ENCODE data around the gene FEM1A. TPM values are rescaled to one million over a fixed set of nuclear protein-coding genes. Genes with fewer than 3 reads are reported as not detected.
A peak's percentile ranks its signal among the peaks of the same experiment; 100 is the strongest.

Gene FEM1A
- total RNA-seq, 1 experiment from 2014 or later = 7.0 TPM

GRCh38 chr19:4758659-4759058 lies 32.9 kb upstream of the FEM1A start:
- Histone ChIP-seq H3K27me3 (ENCODE audit: insufficient read depth, low read depth) (peaks cover 61% of the 10 kb centered on the region), H3K79me2 (ENCODE audit: low read depth) (no peaks in the 10 kb centered on the region), H3K36me3 (ENCODE audit: low read depth) (no peaks in the 10 kb centered on the region), H3K27ac (no peak overlapping the region), H3K4me3 (no peak overlapping the region), H3K9me3 (ENCODE audit: insufficient read depth, low read depth) (no peaks in the 10 kb centered on the region), H3K9me2 (ENCODE audit: insufficient read depth) (no peaks in the 10 kb centered on the region), H3F3A (ENCODE audit: insufficient read depth, low read depth) (no peaks in the 10 kb centered on the region), H3K4me2 (no peak overlapping the region), H4K20me1 (ENCODE audit: insufficient read depth) (no peaks in the 10 kb centered on the region), H2AFZ (no peak overlapping the region), H3K4me1 (replicated peaks; ENCODE audit: insufficient read depth) (no peaks in the 10 kb centered on the region)
- ChIA-PET POLR2A (ENCODE audit: unreplicated experiment) (no interaction called here), CTCF (no interaction called here)
- TF ChIP-seq CTCF (conservative IDR thresholded peaks at IDR 0.05) (no peak), EZH2 (IDR thresholded peaks at IDR 0.05; ENCODE audit: low read depth) (no peak)
- no TSS peak for BruUV-seq (replicated peaks)
- DNase-seq = no peak
- intact Hi-C loops (cut with micrococcal nuclease; ENCODE audit: unreplicated experiment) = no loop called here

- Histone ChIP-seq H4K20me1 (ENCODE audit: insufficient read depth) (no peaks in the 10 kb centered on the region), H3F3A (ENCODE audit: insufficient read depth, low read depth) (no peaks in the 10 kb centered on the region), H3K4me3 (no peak overlapping the region), H2AFZ (no peak overlapping the region), H3K9me3 (ENCODE audit: insufficient read depth, low read depth) (no peaks in the 10 kb centered on the region), H3K4me1 (replicated peaks; ENCODE audit: insufficient read depth) (no peaks in the 10 kb centered on the region), H3K4me2 (no peak overlapping the region), H3K9me2 (ENCODE audit: insufficient read depth) (no peaks in the 10 kb centered on the region), H3K79me2 (ENCODE audit: low read depth) (no peaks in the 10 kb centered on the region), H3K36me3 (ENCODE audit: low read depth) (no peaks in the 10 kb centered on the region), H3K27ac (no peak overlapping the region), H3K27me3 (ENCODE audit: insufficient read depth, low read depth) (peaks cover 68% of the 10 kb centered on the region)
- peak in 1 of 2 experiments; percentile 58 for DNase-seq
- CTCF ChIA-PET = no interaction called here
- POLR2A ChIA-PET (ENCODE audit: unreplicated experiment) = no interaction called here
- TF ChIP-seq CTCF (conservative IDR thresholded peaks at IDR 0.05) (no peak), EZH2 (IDR thresholded peaks at IDR 0.05; ENCODE audit: low read depth) (no peak)
- intact Hi-C loops (cut with micrococcal nuclease; ENCODE audit: unreplicated experiment) = no loop called here
- BruUV-seq (replicated peaks) = no TSS peak
Observed at GRCh38 chr19:4759388-4760284, 31.9 kb upstream of the FEM1A start.

- no peak for DNase-seq
- no peaks in the 10 kb centered on the region for H3K9me3 ChIP-seq (ENCODE audit: insufficient read depth, low read depth)
- ChIA-PET POLR2A (ENCODE audit: unreplicated experiment) (no interaction called here), CTCF (no interaction called here)
- no peaks in the 10 kb centered on the region for H3F3A ChIP-seq (ENCODE audit: insufficient read depth, low read depth)
- no peaks in the 10 kb centered on the region for H4K20me1 ChIP-seq (ENCODE audit: insufficient read depth)
- H3K4me3 ChIP-seq = no peak overlapping the region
- no peak overlapping the region for H3K4me2 ChIP-seq
- no peaks in the 10 kb centered on the region for H3K36me3 ChIP-seq (ENCODE audit: low read depth)
- no TSS peak for BruUV-seq (replicated peaks)
- H3K27ac ChIP-seq = no peak overlapping the region
- no peaks in the 10 kb centered on the region for H3K4me1 ChIP-seq (replicated peaks; ENCODE audit: insufficient read depth)
- H3K9me2 ChIP-seq (ENCODE audit: insufficient read depth) = no peaks in the 10 kb centered on the region
- H3K79me2 ChIP-seq (ENCODE audit: low read depth) = no peaks in the 10 kb centered on the region
- H2AFZ ChIP-seq = no peak overlapping the region
- no peak for TF ChIP-seq CTCF (conservative IDR thresholded peaks at IDR 0.05)
- TF ChIP-seq EZH2 (IDR thresholded peaks at IDR 0.05; ENCODE audit: low read depth) = no peak
- intact Hi-C loops (cut with micrococcal nuclease; ENCODE audit: unreplicated experiment) = no loop called here
- H3K27me3 ChIP-seq (ENCODE audit: insufficient read depth, low read depth) = peaks cover 72% of the 10 kb centered on the region
Observed at GRCh38 chr19:4760285-4760650, 31.3 kb upstream of the FEM1A start.

Data from PC-9 (cell line).